ENCODE measurements around the gene NCK1. TPM values are rescaled to one million over a fixed set of nuclear protein-coding genes. Genes with fewer than 3 reads are reported as not detected.
A peak's percentile ranks its signal among the peaks of the same experiment; 100 is the strongest.

The NCK1 gene
- total and polyA plus RNA-seq, 9 of the 15 experiments (the other 6 are each of a cell fraction or from before 2014, with no cell fraction given) = 17.3 to 30.5 (median 25.0) TPM

GRCh38 chr3:136840252-136840651 is 21.8 kb upstream of the NCK1 start (continued):
- TF ChIP-seq HDAC3 (IDR thresholded peaks at IDR 0.05; ENCODE audit: borderline replicate concordance, partially characterized antibody) (no peak), HNRNPL (IDR thresholded peaks at IDR 0.05; ENCODE audit: low read depth, low read length) (no peak), PKNOX1 (IDR thresholded peaks at IDR 0.05) (peak; percentile 90), DPF2 (IDR thresholded peaks at IDR 0.05) (peak; percentile 95), ZNF766 (CRISPR knock-in tag; conservative IDR thresholded peaks at IDR 0.05) (no peak), PCBP2 (IDR thresholded peaks at IDR 0.05; ENCODE audit: low read depth, low read length, poor library complexity, severe bottlenecking) (no peak), NUFIP1 (IDR thresholded peaks at IDR 0.05; ENCODE audit: partially characterized antibody) (no peak), E2F5 (CRISPR knock-in tag; IDR thresholded peaks at IDR 0.05) (no peak), PRPF4 (IDR thresholded peaks at IDR 0.05; ENCODE audit: insufficient read depth, low read depth, low read length, poor library complexity, severe bottlenecking) (no peak), ZEB2 (IDR thresholded peaks at IDR 0.05) (peak; percentile 55; the same call in 1 of the 2 replicates), TSHZ1 (CRISPR knock-in tag; IDR thresholded peaks at IDR 0.05) (no peak), CBFA2T3 (IDR thresholded peaks at IDR 0.05) (peak; percentile 81), SLC30A9 (CRISPR knock-in tag; IDR thresholded peaks at IDR 0.05) (no peak), PURB (CRISPR knock-in tag; IDR thresholded peaks at IDR 0.05; ENCODE audit: low read depth) (no peak), ARID3A (IDR thresholded peaks at IDR 0.05; ENCODE audit: borderline replicate concordance, low read depth, low read length) (peak; percentile 61; the same call in 1 of the 2 replicates), ZNF24 (IDR thresholded peaks at IDR 0.05) (no peak), ZNF324 (CRISPR knock-in tag; IDR thresholded peaks at IDR 0.05) (no peak), RBBP5 (IDR thresholded peaks at IDR 0.05; ENCODE audit: borderline replicate concordance, insufficient read depth, low read length, poor library complexity, severe bottlenecking) (no peak), SIX5 (IDR thresholded peaks at IDR 0.05; ENCODE audit: borderline replicate concordance in 1 of 2, insufficient read depth in 1 of 2, low read depth in 1 of 2, low read length in 2 of 2) (no peak), HINFP (tag; conservative IDR thresholded peaks at IDR 0.05; ENCODE audit: low read depth) (no peak), TCFL5 (CRISPR knock-in tag; conservative IDR thresholded peaks at IDR 0.05) (no peak)
